Measurements from ENCODE around the gene GZF1.

GZF1 gene

DNA sequence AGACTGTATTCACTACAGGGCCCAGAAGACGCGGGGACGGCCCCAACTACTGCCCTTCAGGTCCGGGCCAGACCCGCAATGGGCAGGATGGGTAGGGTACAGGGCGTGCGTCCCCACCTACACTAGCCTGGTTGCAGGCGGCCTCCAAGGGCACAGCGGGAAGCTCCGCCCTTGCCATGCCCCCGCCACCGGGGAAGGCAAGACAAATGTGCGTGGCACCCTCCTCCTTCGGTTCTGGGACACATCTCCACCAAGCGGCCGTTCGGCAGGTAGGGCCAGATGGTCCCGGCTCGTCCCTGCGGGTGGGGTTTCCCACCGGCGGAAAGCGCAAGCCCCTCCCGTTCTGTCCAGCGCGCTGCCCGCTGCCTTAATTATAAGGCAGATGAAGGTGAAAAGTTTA, 5.8 kb upstream of the GZF1 start:
- H4K20me1 ChIP-seq (ENCODE audit: insufficient read depth, low read length) = peaks cover 20% of the 10 kb centered on the region
- no peak overlapping the region for H3K4me3 ChIP-seq (ENCODE audit: low read length)
- peaks cover 33% of the 10 kb centered on the region for H3K4me1 ChIP-seq (ENCODE audit: low read length)
- peaks cover 29% of the 10 kb centered on the region for H3K36me3 ChIP-seq (replicated peaks; ENCODE audit: low read depth, low read length)
- H3K27ac ChIP-seq (ENCODE audit: low read length) = no peak overlapping the region
- H3K9ac ChIP-seq (ENCODE audit: low read length) = no peak overlapping the region
- H3K79me2 ChIP-seq (ENCODE audit: low read length) = peaks cover 55% of the 10 kb centered on the region
- no peaks in the 10 kb centered on the region for H3K27me3 ChIP-seq (ENCODE audit: low read depth, low read length)
- H3K4me2 ChIP-seq (ENCODE audit: low read length) = no peak overlapping the region
- TF ChIP-seq, protein P1, sequence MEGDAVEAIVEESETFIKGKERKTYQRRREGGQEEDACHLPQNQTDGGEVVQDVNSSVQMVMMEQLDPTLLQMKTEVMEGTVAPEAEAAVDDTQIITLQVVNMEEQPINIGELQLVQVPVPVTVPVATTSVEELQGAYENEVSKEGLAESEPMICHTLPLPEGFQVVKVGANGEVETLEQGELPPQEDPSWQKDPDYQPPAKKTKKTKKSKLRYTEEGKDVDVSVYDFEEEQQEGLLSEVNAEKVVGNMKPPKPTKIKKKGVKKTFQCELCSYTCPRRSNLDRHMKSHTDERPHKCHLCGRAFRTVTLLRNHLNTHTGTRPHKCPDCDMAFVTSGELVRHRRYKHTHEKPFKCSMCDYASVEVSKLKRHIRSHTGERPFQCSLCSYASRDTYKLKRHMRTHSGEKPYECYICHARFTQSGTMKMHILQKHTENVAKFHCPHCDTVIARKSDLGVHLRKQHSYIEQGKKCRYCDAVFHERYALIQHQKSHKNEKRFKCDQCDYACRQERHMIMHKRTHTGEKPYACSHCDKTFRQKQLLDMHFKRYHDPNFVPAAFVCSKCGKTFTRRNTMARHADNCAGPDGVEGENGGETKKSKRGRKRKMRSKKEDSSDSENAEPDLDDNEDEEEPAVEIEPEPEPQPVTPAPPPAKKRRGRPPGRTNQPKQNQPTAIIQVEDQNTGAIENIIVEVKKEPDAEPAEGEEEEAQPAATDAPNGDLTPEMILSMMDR (IDR thresholded peaks at IDR 0.05; ENCODE audit: low read depth, low read length) = no peak
- TF ChIP-seq EZH2phosphoT487 (IDR thresholded peaks at IDR 0.05; ENCODE audit: low read depth) = no peak
- H2AFZ ChIP-seq (ENCODE audit: low read depth, low read length) = no peak overlapping the region
- H3K9me3 ChIP-seq (ENCODE audit: insufficient read depth, low read length) = no peaks in the 10 kb centered on the region

DNA sequence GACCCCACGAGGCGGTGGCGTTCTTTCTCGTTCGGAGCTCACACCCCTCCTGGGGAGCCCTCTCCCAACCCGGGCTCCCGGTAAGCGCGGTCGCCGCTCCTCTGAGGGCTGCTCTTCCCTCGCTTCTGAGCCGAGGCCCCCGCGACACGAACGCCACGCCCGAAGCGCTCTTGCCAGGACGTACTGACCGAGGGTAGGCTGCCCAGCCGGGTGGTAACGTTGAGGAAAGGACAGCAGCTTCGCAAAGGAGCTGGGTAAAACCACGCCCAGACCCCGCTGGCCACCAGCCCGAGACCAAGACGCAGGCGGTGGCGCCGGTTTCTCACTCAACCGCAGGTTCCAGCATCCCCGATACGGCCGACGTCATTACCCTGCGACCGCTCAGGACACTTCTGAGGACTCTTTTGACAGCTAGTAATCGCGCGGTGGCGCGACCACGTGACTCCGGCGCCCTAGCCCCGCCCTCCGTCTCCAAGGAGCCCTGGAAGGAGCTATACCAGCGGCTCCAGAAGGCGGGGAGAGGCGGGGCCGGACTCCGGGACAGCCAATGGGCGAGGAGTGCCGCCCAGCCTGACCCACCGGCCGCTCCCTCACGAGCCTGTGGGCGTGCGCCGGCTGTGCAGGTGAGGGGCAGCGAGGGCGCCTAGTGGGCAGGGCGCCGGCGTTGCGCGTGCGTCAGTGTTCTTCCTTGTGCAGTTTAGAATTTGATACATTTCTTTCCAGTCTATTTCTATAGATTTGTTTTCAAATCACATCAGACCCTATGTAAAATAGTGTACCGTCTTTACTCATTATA, 4.0 kb upstream of the GZF1 start:
- Histone ChIP-seq H3K36me3 (replicated peaks; ENCODE audit: low read depth, low read length) (peaks cover 19% of the 10 kb centered on the region), H2AFZ (ENCODE audit: low read depth, low read length) (peak overlapping the region; percentile 90), H3K79me2 (ENCODE audit: low read length) (peaks cover 46% of the 10 kb centered on the region), H3K27ac (ENCODE audit: low read length) (peak overlapping the region; percentile 59), H3K9ac (ENCODE audit: low read length) (peak overlapping the region; percentile 71), H3K4me2 (ENCODE audit: low read length) (peak overlapping the region; percentile 95), H4K20me1 (ENCODE audit: insufficient read depth, low read length) (peaks cover 8% of the 10 kb centered on the region), H3K4me1 (ENCODE audit: low read length) (peaks cover 22% of the 10 kb centered on the region), H3K4me3 (ENCODE audit: low read length) (peak overlapping the region; percentile 83), H3K9me3 (ENCODE audit: insufficient read depth, low read length) (no peaks in the 10 kb centered on the region), H3K27me3 (ENCODE audit: low read depth, low read length) (no peaks in the 10 kb centered on the region)
- TF ChIP-seq, protein P1 (IDR thresholded peaks at IDR 0.05; ENCODE audit: low read depth, low read length) = no peak
- no peak for TF ChIP-seq EZH2phosphoT487 (IDR thresholded peaks at IDR 0.05; ENCODE audit: low read depth)

DNA sequence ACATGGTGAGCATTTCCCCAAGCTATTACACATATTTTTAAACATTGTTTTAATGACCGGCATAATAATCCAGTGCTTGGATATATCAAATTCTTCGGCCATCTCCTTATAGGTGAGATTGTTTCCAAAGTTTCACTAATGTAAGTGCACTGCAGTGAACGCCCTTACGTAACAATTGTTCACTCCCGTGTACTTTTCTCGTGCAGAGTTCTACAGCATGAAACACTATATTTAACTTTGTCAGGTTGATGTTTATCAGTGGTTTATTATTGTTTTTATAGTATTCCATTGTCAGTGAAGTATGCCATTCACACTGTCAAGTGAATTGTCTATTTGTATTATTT, 3.4 kb upstream of the GZF1 start:
- Histone ChIP-seq H3K27me3 (ENCODE audit: low read depth, low read length) (no peaks in the 10 kb centered on the region), H3K4me2 (ENCODE audit: low read length) (peak overlapping the region; percentile 95), H3K9me3 (ENCODE audit: insufficient read depth, low read length) (no peaks in the 10 kb centered on the region), H3K9ac (ENCODE audit: low read length) (peak overlapping the region; percentile 71), H3K36me3 (replicated peaks; ENCODE audit: low read depth, low read length) (peaks cover 19% of the 10 kb centered on the region), H3K4me1 (ENCODE audit: low read length) (peaks cover 28% of the 10 kb centered on the region), H4K20me1 (ENCODE audit: insufficient read depth, low read length) (peaks cover 10% of the 10 kb centered on the region), H2AFZ (ENCODE audit: low read depth, low read length) (peak overlapping the region; percentile 90), H3K4me3 (ENCODE audit: low read length) (peak overlapping the region; percentile 83), H3K79me2 (ENCODE audit: low read length) (peaks cover 46% of the 10 kb centered on the region), H3K27ac (ENCODE audit: low read length) (peak overlapping the region; percentile 42; the same call in 1 of the 2 replicates)
- TF ChIP-seq, protein P1 (IDR thresholded peaks at IDR 0.05; ENCODE audit: low read depth, low read length) = no peak
- no peak for TF ChIP-seq EZH2phosphoT487 (IDR thresholded peaks at IDR 0.05; ENCODE audit: low read depth)

DNA sequence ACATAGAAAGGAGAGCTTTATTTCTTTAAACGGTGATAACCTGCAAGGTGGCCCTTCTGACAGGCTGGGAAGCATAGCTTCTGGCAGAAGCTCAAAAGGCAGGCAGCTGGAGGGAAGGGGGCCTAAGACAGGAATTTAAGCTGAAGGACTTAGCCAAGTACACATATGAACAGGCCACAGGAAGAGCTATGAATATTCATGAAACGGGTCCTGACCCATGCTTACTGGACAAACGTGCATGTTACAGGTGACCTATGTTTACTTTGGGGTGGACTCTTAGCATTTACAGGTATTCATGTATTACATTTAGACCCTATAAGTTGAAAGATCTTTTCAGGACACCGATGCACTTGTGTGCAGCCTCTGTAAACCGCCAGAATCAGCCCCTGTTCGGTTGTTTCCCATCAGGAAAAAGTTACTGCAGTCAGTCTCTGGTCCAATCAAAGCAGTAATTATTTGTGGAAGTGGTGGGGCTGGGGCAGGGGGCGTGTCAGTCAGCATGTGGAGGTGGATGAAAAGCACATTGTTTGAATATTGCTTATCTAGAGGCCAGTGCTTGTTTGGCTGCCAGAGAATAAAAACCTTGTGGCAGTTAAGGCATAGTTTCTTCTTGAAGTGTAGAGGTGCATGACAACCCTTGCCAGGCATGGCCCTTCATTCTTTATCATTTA, 2.9 kb upstream of the GZF1 start:
- TF ChIP-seq EZH2phosphoT487 (IDR thresholded peaks at IDR 0.05; ENCODE audit: low read depth) = no peak
- TF ChIP-seq, protein P1 (IDR thresholded peaks at IDR 0.05; ENCODE audit: low read depth, low read length) = no peak
- Histone ChIP-seq H3K36me3 (replicated peaks; ENCODE audit: low read depth, low read length) (peaks cover 14% of the 10 kb centered on the region), H3K9me3 (ENCODE audit: insufficient read depth, low read length) (no peaks in the 10 kb centered on the region), H4K20me1 (ENCODE audit: insufficient read depth, low read length) (peaks cover 13% of the 10 kb centered on the region), H3K27me3 (ENCODE audit: low read depth, low read length) (no peaks in the 10 kb centered on the region), H3K4me2 (ENCODE audit: low read length) (peak overlapping the region; percentile 95), H3K4me3 (ENCODE audit: low read length) (peak overlapping the region; percentile 83), H3K79me2 (ENCODE audit: low read length) (peaks cover 46% of the 10 kb centered on the region), H2AFZ (ENCODE audit: low read depth, low read length) (peak overlapping the region; percentile 90; the same call in 1 of the 2 replicates), H3K9ac (ENCODE audit: low read length) (peak overlapping the region; percentile 71), H3K4me1 (ENCODE audit: low read length) (peaks cover 32% of the 10 kb centered on the region), H3K27ac (ENCODE audit: low read length) (no peak overlapping the region)
